Natural killer cell (primary cell): ENCODE data around the gene UNC50. TPM values are rescaled to one million over a fixed set of nuclear protein-coding genes. Genes with fewer than 3 reads are reported as not detected.

Experiments used
- ATAC-seq, 3 donors: fragments of 150-1000 bp in 2 of 3; fragments of 200-7000 bp in 1 of 3; cut with Tn5 transposase; 1 replicate in 1 of 3; 2 replicates in 2 of 3; pipeline ENCODE4 v1.10.0; 2021; ENCODE audit warnings: mild to moderate bottlenecking in 2 of 3, moderate library complexity in 2 of 3
- DNase-seq, 2 donors: peaks; one replicate each; pipeline versions ENCODE4 v3.0.0 to v3.0.0-alpha.2; 2013 to 2021; ENCODE audit warnings: mixed read lengths in 1 of 2
- H3K27ac ChIP-seq: one replicate; pipeline ENCODE4 v1.5.1; 2013; ENCODE audit warnings: mild to moderate bottlenecking, low read length
- H3K27me3 ChIP-seq: one replicate; pipeline ENCODE4 v1.6.1; 2013; ENCODE audit warnings: low read length; ENCODE audit not compliant: control insufficient read depth, insufficient read depth
- H3K36me3 ChIP-seq: one replicate; pipeline ENCODE4 v1.6.1; 2013; ENCODE audit warnings: low read length; ENCODE audit not compliant: control insufficient read depth, insufficient read depth
- H3K4me1 ChIP-seq: one replicate; pipeline ENCODE4 v1.6.1; 2013; ENCODE audit warnings: low read length; ENCODE audit not compliant: control insufficient read depth, insufficient read depth
- H3K4me3 ChIP-seq: one replicate; pipeline ENCODE4 v1.5.1; 2013; ENCODE audit warnings: low read length
- H3K9me3 ChIP-seq: one replicate; pipeline ENCODE4 v1.6.1; 2013; ENCODE audit warnings: low read length; ENCODE audit not compliant: control insufficient read depth, insufficient read depth
- H3K27ac Mint-ChIP-seq, 2 donors: one replicate each; pipeline ENCODE4 v1.8.0; 2022; ENCODE audit warnings: mild to moderate bottlenecking in 2 of 2, mixed read lengths in 2 of 2, moderate library complexity in 1 of 2
- H3K27me3 Mint-ChIP-seq, 2 donors: one replicate each; pipeline ENCODE4 v1.8.0; 2022; ENCODE audit warnings: low read depth in 2 of 2, mixed read lengths in 2 of 2
- H3K36me3 Mint-ChIP-seq: one replicate; pipeline ENCODE4 v1.8.0; 2022; ENCODE audit warnings: mixed read lengths
- H3K4me1 Mint-ChIP-seq, 2 donors: one replicate each; pipeline ENCODE4 v1.8.0; 2022; ENCODE audit warnings: mixed read lengths in 2 of 2
- H3K4me3 Mint-ChIP-seq: one replicate; pipeline ENCODE4 v1.8.0; 2022; ENCODE audit warnings: mild to moderate bottlenecking, moderate library complexity, mixed read lengths
- H3K9me3 Mint-ChIP-seq, 2 donors: one replicate each; pipeline ENCODE4 v1.8.0; 2022; ENCODE audit warnings: mixed read lengths in 2 of 2
- WGBS: methylation state at CpG from one replicate; pipeline ENCODE4 v1.1.7; 2013; ENCODE audit warnings: missing lambda C conversion rate; ENCODE audit not compliant: insufficient coverage; 5-methylcytosine and 5-hydroxymethylcytosine counted together
- intact Hi-C: fragments of 100-400 bp; cut with micrococcal nuclease; formaldehyde crosslinking; loops from one replicate; pipeline ENCODE4 v1.14.2; 2022
- total RNA-seq, 4 donors: library from RNA; stranded (reverse); fragments of 120-200 nt in 1 of 4; gene quantifications; one replicate each; pipeline versions ENCODE4 v1.2.3 to v1.2.4, GENCODE V29; 2013 to 2022
- TF ChIP-seq, protein P1 (sequence below): fragments of 200-600 bp; IDR thresholded peaks from one replicate; pipeline ENCODE4 v1.8.0; 2022; ENCODE audit warnings: antibody characterized with exemption

Gene UNC50
- total RNA-seq, 3 donors from 2014 or later (not counting 1 experiment from before 2014, with no cell fraction given) = 30.8 to 40.5 (median 32.1) TPM

DNA sequence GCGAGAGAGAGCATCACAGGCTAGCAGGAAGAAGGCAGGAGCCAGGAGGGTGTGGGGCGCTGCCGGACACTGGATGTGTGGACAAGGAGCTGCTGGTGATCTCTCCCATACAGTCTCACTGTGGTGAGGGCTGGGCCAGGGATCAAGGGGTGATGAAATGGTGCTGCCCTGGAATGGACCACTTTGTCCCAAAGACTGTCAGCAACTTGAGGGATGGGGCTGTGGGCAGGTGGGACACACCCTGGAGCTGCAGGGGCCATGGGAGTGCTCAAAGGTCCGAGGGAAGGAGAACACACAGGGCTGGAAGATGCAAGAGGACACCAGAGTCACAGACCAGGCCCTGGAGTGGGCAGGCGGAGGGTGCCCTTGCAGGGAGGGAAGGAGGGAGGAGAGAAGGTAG is 38.0 kb upstream of the UNC50 start:
- H3K4me3 Mint-ChIP-seq = no peak overlapping the region
- no peaks in the 10 kb centered on the region for H3K27me3 Mint-ChIP-seq
- Histone ChIP-seq H3K9me3 (no peaks in the 10 kb centered on the region), H3K27ac (no peak overlapping the region), H3K36me3 (peaks cover 96% of the 10 kb centered on the region), H3K27me3 (no peaks in the 10 kb centered on the region), H3K4me1 (no peaks in the 10 kb centered on the region), H3K4me3 (no peak overlapping the region)
- H3K36me3 Mint-ChIP-seq = peaks cover 17% of the 10 kb centered on the region
- ATAC-seq (no peak), DNase-seq (no peak)
- H3K27ac Mint-ChIP-seq = peak overlapping the region; percentile 84 to 86
- intact Hi-C loops = no loop called here
- WGBS = 96% methylated on average over 5 of the region's 5 CpGs
- peaks cover 7 to 25% of the 10 kb centered on the region in 2 donors for H3K4me1 Mint-ChIP-seq
- TF ChIP-seq, protein P1, sequence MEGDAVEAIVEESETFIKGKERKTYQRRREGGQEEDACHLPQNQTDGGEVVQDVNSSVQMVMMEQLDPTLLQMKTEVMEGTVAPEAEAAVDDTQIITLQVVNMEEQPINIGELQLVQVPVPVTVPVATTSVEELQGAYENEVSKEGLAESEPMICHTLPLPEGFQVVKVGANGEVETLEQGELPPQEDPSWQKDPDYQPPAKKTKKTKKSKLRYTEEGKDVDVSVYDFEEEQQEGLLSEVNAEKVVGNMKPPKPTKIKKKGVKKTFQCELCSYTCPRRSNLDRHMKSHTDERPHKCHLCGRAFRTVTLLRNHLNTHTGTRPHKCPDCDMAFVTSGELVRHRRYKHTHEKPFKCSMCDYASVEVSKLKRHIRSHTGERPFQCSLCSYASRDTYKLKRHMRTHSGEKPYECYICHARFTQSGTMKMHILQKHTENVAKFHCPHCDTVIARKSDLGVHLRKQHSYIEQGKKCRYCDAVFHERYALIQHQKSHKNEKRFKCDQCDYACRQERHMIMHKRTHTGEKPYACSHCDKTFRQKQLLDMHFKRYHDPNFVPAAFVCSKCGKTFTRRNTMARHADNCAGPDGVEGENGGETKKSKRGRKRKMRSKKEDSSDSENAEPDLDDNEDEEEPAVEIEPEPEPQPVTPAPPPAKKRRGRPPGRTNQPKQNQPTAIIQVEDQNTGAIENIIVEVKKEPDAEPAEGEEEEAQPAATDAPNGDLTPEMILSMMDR = no peak
- H3K9me3 Mint-ChIP-seq = no peaks in the 10 kb centered on the region

DNA sequence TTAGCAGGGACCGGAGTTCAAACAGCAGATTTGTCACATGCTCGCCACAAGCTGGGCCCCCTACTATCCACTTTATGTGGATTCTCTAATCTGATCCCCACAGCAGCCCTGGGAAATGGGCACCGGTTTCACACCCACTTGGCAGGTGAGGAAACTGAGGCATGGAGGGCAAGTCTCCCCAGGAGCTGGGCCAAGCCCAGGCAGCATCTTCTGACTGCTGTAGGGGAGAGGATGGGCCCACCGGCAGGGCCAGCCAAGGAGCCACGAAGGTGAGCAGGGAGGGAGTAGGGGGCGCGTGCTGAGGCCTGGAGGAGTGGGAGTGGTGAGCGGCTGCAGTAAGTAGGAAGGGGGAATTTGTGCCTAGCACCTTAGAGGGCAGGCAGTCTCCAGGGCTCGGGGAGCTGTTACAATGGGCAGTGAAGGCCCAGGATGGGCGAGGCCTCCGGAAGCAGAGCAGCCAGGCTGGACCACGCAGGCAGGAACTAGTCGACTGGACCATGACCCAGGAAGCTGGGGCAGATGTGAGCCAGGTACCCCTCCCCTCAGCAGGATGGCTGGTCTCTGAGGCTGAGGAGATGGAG is 37.2 kb upstream of the UNC50 start:
- 96% methylated on average over 13 of the region's 13 CpGs for WGBS
- peaks cover 96% of the 10 kb centered on the region for H3K36me3 ChIP-seq
- intact Hi-C loops = no loop called here
- Mint-ChIP-seq H3K9me3 (no peaks in the 10 kb centered on the region), H3K36me3 (peaks cover 18% of the 10 kb centered on the region), H3K4me1 (peaks cover 12 to 23% of the 10 kb centered on the region in 2 donors), H3K4me3 (no peak overlapping the region), H3K27ac (peak overlapping the region in 1 of 2 donors; percentile 84), H3K27me3 (no peaks in the 10 kb centered on the region)
- no peak overlapping the region for H3K27ac ChIP-seq
- H3K9me3 ChIP-seq = no peaks in the 10 kb centered on the region
- TF ChIP-seq, protein P1 = no peak
- no peak overlapping the region for H3K4me3 ChIP-seq
- ATAC-seq (no peak), DNase-seq (no peak)
- H3K27me3 ChIP-seq = no peaks in the 10 kb centered on the region
- no peaks in the 10 kb centered on the region for H3K4me1 ChIP-seq

DNA sequence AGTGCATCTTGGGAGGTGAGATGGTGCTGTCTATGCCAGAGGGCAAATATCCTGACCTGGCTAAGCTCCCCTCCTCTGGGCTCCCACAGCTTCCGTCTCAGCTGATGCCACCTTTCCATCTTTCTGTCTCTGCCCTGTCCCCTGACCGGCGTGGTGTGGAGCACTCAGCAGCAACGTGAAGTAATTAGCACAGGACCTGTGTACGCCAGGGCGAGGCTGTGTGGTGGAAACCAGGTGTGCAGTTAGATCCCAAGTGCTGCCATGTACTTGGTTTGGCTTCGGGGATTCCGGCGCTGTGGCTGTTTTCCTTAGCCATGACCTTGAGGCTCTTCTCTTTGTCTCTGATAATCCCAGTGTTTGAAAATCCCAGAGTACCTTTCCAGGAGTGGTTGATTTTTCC is 36.6 kb upstream of the UNC50 start:
- Histone ChIP-seq H3K4me3 (no peak overlapping the region), H3K4me1 (no peaks in the 10 kb centered on the region), H3K9me3 (no peaks in the 10 kb centered on the region), H3K27me3 (no peaks in the 10 kb centered on the region), H3K27ac (no peak overlapping the region), H3K36me3 (peaks cover 96% of the 10 kb centered on the region)
- no peak for ATAC-seq
- Mint-ChIP-seq H3K27ac (peak overlapping the region in 1 of 2 donors; percentile 84), H3K4me3 (no peak overlapping the region), H3K4me1 (peaks cover 10 to 17% of the 10 kb centered on the region in 2 donors), H3K9me3 (no peaks in the 10 kb centered on the region), H3K36me3 (peaks cover 12% of the 10 kb centered on the region), H3K27me3 (no peaks in the 10 kb centered on the region)
- intact Hi-C loops = no loop called here
- no peak for DNase-seq
- 97% methylated on average over 9 of the region's 9 CpGs for WGBS
- TF ChIP-seq, protein P1 = no peak

DNA sequence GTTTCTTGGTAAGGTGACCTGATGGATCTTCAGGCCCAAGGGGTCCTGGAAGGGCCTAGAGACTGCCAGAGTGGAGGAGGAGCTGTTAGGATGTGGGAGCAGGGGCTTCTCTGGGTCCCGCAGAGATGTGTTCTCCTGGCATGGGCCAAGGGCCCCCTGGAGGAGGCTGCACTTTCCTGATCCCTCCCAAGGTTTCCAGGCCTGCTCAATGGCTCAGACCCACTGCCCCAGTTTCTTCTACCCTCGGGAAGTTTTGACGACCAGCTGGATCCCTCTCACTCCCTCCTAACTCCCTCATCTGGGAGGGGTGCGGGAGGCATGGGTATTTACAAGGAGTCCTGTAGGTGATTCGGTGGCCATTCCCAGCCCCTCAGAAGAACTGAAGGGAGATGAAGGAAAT is 36.2 kb upstream of the UNC50 start:
- Histone ChIP-seq H3K36me3 (peaks cover 96% of the 10 kb centered on the region), H3K4me1 (no peaks in the 10 kb centered on the region), H3K4me3 (no peak overlapping the region), H3K27ac (no peak overlapping the region), H3K9me3 (no peaks in the 10 kb centered on the region), H3K27me3 (no peaks in the 10 kb centered on the region)
- no peak overlapping the region for H3K4me3 Mint-ChIP-seq
- no peaks in the 10 kb centered on the region for H3K27me3 Mint-ChIP-seq
- H3K36me3 Mint-ChIP-seq = peaks cover 8% of the 10 kb centered on the region
- no peaks in the 10 kb centered on the region for H3K9me3 Mint-ChIP-seq
- intact Hi-C loops = no loop called here
- WGBS = 92% methylated on average over 2 of the region's 5 CpGs
- no peak overlapping the region for H3K27ac Mint-ChIP-seq
- DNase-seq (no peak), ATAC-seq (no peak)
- TF ChIP-seq, protein P1 = no peak
- H3K4me1 Mint-ChIP-seq = peaks cover 6 to 13% of the 10 kb centered on the region in 2 donors
